ENCODE measurements around the gene STON2.

The STON2 gene

GRCh38 chr14:81301371-81301770 lies 98.8 kb downstream of the STON2 start:
- no peak for DNase-seq

GRCh38 chr14:81298911-81299310 lies 101.2 kb downstream of the STON2 start:
- no peak for DNase-seq

DNA sequence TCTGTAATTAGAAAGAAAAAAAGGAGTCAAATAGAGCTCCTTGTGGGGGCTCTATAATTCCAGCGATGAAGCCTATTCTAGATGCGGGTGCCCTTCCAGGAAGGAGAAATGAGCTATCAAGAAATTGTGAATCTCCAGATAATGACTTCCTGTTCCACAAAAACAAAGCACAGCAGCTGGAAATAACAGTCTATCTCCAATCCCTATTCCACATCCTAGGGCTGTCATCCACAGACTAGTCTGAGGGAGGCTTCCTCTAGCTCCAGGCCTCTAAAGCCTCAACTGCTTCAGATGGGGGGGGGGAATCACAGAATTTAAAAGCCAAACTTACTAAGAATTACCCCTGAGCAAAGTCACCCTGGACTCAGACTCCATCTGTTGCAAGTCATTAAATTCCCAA lies 102.0 kb downstream of the STON2 start:
- no peak for DNase-seq

- no peak for DNase-seq
Observed at GRCh38 chr14:81295958-81296923, 103.9 kb downstream of the STON2 start.

DNA sequence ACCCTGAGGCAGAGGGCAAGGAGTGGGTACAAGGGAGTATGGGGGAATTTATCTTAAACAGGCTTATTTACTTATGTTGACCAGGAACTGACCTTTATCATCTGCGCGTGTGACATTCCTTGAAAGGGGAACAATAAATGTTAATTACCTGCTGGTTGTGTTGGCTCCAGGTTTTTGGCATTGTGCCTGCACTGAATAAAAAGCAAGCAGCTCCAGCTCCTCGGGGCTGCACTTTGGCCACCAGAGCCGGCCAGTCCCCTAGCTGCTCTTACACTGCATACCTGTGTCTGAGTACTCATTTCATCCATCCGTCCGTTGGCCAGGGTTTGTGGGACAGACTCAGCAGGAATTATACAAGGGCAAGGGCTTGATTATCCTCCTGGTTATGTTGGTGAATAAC lies 110.6 kb downstream of the STON2 start:
- no peak for DNase-seq

- DNase-seq, result no peak
Observed at GRCh38 chr14:81286574-81287370, 113.4 kb downstream of the STON2 start.

GRCh38 chr14:81285245-81285644 lies 114.9 kb downstream of the STON2 start:
- DNase-seq, result no peak

DNA sequence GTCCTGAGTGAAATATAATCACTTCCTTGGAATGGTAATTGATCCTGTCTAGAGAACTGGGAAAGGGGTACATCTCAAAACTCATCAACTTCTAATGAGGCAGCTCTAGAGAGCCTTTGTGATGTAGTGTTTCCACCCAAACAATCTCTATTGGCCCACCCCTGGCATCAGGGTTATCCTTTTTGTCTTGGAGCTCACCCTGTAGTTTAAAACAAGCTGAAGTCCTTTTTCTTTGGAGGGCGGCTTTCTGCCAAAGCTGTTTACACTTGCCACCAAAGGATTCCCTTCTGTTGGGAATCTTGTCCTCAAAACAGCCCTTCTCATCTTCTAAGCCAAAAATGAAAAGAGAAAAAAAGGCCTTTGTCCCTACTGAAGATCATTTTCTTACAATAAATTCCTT lies 118.8 kb downstream of the STON2 start:
- DNase-seq, result no peak

GRCh38 chr14:81280136-81280791 lies 119.9 kb downstream of the STON2 start:
- no peak for DNase-seq

- DNase-seq, result no peak
Observed at GRCh38 chr14:81277096-81277495, 123.0 kb downstream of the STON2 start.

- no peak for DNase-seq
Observed at GRCh38 chr14:81276073-81277069, 123.8 kb downstream of the STON2 start.

DNA sequence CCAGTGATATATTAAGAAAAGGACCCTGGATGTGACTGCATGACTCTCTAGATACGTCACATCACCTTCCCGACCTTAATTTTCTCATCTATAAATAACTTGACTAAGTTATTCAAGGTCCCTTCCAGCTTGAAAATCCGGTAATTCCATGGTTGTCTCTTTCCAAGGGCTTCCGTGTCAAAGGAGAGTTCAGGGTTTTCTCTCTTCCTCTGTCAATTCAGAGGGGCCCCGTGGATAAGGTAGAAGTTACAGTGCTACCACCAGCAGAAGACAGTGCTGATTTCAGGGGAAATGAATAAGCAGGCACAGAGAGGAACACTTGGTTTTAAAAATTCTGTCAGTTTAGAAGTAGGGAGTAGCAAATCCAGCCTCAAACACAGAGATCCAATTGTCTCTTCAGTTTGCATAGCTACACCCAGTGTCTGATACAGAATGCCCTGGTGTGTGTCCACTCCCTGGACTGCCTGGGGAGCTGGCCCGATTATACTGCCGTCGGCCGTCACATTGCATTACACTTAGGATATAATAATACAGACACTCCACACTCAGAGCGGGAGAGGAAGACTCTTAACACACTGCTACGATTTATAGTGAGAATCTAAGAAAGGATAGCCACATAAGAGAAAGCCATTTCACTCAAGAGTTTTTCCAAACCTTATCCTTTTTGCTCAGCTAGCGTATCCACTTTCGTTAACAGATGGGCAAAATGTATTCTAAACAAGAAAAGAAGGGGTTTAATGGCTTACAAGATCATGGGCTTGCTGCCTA lies 124.6 kb downstream of the STON2 start:
- DNase-seq, result no peak

GRCh38 chr14:81273961-81274575 lies 126.1 kb downstream of the STON2 start:
- no peak for DNase-seq

DNA sequence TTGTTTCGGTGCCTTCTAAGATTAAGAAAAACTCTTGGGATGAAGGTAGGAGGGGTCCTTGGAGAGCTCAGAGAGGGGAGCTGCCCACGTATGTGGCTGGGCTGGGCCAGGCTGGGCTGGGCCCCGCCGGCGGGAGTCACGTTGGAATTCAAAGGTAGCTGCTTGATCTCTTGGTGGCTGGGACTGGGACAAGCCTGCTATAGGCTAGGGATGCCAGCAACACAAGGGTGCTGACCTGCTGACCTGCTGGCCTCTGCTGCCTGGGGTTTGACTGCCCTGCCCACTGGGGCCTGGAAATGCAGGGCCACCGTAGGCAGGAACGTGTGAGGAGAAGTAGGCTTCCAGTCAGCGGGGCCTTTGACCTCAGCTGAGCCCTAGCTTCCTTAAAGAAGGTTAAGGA lies 126.6 kb downstream of the STON2 start:
- no peak for DNase-seq

DNA sequence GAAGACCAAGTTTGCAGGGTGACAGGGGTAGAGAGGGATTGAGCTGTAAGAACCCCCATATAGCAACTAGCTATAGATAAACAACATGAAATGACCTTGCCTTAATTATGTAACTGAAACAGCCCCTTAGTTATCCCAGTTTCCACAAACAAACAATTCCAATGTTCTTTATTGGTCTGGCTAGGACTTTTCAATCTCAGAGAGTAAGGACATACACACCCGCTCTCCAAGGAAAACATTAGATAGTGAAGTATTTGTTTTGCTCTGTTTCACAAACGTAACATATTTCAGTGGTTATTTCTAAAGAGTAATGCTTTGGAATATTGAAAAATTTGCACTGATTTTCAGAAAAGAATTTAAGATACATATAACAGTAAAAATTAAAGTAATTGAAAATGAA lies 127.8 kb downstream of the STON2 start:
- DNase-seq, result no peak

DNA sequence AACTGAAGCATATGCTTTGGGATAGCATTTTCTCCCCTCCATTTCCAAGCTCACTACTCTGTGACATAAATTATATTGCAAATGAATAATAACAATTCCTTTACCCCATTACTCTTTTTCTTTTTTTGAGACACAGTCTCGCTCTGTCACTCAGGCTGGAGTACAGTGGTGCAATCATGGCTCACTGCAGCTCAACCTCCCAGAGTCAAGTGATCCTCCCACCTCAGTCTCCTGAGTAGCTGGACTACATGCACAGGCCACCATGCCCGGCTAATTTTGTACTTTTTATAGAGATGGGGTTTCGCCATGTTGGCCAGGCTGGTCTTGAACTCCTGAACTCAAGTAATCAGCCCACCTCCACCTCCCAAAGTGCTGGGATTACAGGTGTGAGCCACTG lies 130.1 kb downstream of the STON2 start:
- DNase-seq, result no peak

DNA sequence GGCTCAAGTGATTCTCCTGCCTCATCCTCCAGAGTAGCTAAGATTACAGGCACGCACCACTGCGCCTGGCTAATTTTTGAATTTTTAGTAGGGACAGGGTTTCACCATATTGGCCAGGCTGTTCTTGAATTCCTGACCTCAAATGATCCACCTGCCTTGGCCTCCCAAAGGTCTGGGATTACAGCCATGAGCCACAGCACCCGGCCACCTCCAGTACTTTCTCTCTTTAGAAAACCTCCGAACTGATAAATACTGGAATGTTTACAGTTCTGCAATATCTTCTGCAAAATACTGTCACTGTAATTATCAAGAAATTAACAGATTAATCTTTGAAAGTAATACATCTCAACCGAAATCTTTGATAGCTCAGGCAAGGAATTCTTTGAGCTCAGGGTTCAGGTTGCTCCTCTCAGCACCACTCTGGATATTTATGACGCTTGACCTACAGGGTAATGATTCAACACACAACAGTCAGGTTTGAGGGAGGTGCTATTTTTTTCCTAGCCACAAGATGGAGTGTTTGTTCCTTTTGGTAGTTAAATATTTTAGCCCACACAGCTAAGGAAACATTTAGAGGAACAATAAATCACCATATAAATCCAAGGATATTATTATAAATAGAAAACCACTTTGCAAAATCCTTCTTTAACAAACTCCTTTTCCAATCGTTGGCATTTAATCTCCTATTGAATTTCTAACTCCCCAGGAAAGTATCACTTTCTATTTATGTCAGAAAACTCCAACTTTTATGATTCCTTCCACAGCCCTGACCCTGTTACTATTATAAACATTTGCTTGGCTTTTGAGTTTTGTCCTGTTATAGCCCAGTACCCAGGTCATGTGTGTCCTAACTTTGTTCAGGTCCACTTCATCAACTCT lies 130.8 kb downstream of the STON2 start:
- peak; percentile 91 for DNase-seq

- DNase-seq, result peak; percentile 97
Observed at GRCh38 chr14:81268016-81268416, 132.1 kb downstream of the STON2 start.

GRCh38 chr14:81265636-81266169 lies 134.4 kb downstream of the STON2 start:
- no peak for DNase-seq

GRCh38 chr14:81264671-81265070 lies 135.5 kb downstream of the STON2 start:
- no peak for DNase-seq

Measured in kidney glomerular epithelial cell (primary cell).